22Rv1 (cell line): ENCODE results near the gene RASSF7.

Experiments used
- H3K27ac ChIP-seq: fragments of 450-650 bp; 2 replicates; pipeline ENCODE4 v1.5.1; 2017
- CTCF ChIP-seq: fragments of 450-650 bp; IDR thresholded peaks from 2 replicates; pipeline ENCODE4 v1.5.1; 2017; ENCODE audit warnings: mild to moderate bottlenecking
- ZFX ChIP-seq: fragments of 450-650 bp; IDR thresholded peaks from 2 replicates; pipeline ENCODE4 v1.6.1; 2017; ENCODE audit warnings: antibody characterized with exemption, borderline replicate concordance

The RASSF7 gene

GRCh38 chr11:550021-550745 is 10.6 kb upstream of the RASSF7 start:
- H3K27ac ChIP-seq = no peak overlapping the region
- no peak for TF ChIP-seq CTCF

- TF ChIP-seq ZFX = no peak
- TF ChIP-seq CTCF = no peak
- no peak overlapping the region for H3K27ac ChIP-seq
Measured at GRCh38 chr11:550746-551085, 10.1 kb upstream of the RASSF7 start.

GRCh38 chr11:551131-551530 is 9.6 kb upstream of the RASSF7 start:
- H3K27ac ChIP-seq = no peak overlapping the region
- TF ChIP-seq CTCF (no peak), ZFX (no peak)

GRCh38 chr11:551596-551995 is 9.2 kb upstream of the RASSF7 start:
- no peak overlapping the region for H3K27ac ChIP-seq
- TF ChIP-seq CTCF (no peak), ZFX (no peak)

- H3K27ac ChIP-seq = peak overlapping the region; percentile 76; the same call in 1 of the 2 replicates
- TF ChIP-seq ZFX = no peak
- TF ChIP-seq CTCF = no peak
Measured at GRCh38 chr11:553083-553987, 7.4 kb upstream of the RASSF7 start.

GRCh38 chr11:553988-554340 is 6.8 kb upstream of the RASSF7 start:
- H3K27ac ChIP-seq = peak overlapping the region; percentile 76
- no peak for TF ChIP-seq ZFX
- TF ChIP-seq CTCF = no peak
